SKM-1 treated with dmso at 0.1 percent for 144 hours (cell line): ENCODE results near the gene PGBD1.

ENCODE experiments used
- DNase-seq: peaks from one replicate; lab custom pipeline; 2025; ENCODE audit not compliant: unreplicated experiment; lab: John Stamatoyannopoulos, UW

Gene PGBD1

GRCh38 chr6:28281288-28282064, at the start of gene PGBD1:
Gene PGBD1 (plus strand): TSS chr6:28281572. CDS start chr6:28283814, 2,242 bp downstream.
- peak; percentile 7 for DNase-seq

GRCh38 chr6:28232785-28233184, 48.6 kb upstream of the PGBD1 start:
- DNase-seq, result no peak

GRCh38 chr6:28235912-28236452, 45.4 kb upstream of the PGBD1 start:
- DNase-seq, result peak; percentile 17

GRCh38 chr6:28239636-28240035, 41.7 kb upstream of the PGBD1 start:
- no peak for DNase-seq

GRCh38 chr6:28240471-28240870, 40.9 kb upstream of the PGBD1 start:
- no peak for DNase-seq

GRCh38 chr6:28243946-28244345, 37.4 kb upstream of the PGBD1 start:
- DNase-seq, result no peak

GRCh38 chr6:28245206-28245941, 36.0 kb upstream of the PGBD1 start:
- DNase-seq, result no peak

GRCh38 chr6:28248916-28249315, 32.5 kb upstream of the PGBD1 start:
- no peak for DNase-seq

GRCh38 chr6:28250747-28251146, 30.6 kb upstream of the PGBD1 start:
- DNase-seq, result no peak

- no peak for DNase-seq
Measured at GRCh38 chr6:28251661-28252008, 29.7 kb upstream of the PGBD1 start.

GRCh38 chr6:28252009-28252975, 29.1 kb upstream of the PGBD1 start, which contains the start of gene ZKSCAN4:
Gene ZKSCAN4 (minus strand): TSS chr6:28252269. CDS start chr6:28251980, 289 bp downstream.
- peak; percentile 82 for DNase-seq

GRCh38 chr6:28254121-28254519, 27.3 kb upstream of the PGBD1 start:
- no peak for DNase-seq

GRCh38 chr6:28257042-28257441, 24.3 kb upstream of the PGBD1 start:
- DNase-seq, result no peak

- no peak for DNase-seq
Measured at GRCh38 chr6:28258877-28259777, 22.2 kb upstream of the PGBD1 start, which contains the start of gene NKAPL. Gene NKAPL (plus strand): TSS chr6:28259297. CDS start chr6:28259372, 75 bp downstream.

GRCh38 chr6:28263922-28264321, 17.4 kb upstream of the PGBD1 start:
- DNase-seq, result no peak

GRCh38 chr6:28264834-28265401, 16.5 kb upstream of the PGBD1 start:
- no peak for DNase-seq

- DNase-seq, result no peak
Measured at GRCh38 chr6:28266563-28266961, 14.8 kb upstream of the PGBD1 start.

- peak; percentile 73 for DNase-seq
Measured at GRCh38 chr6:28266962-28267694, 14.2 kb upstream of the PGBD1 start, which contains the start of gene ZSCAN26. Gene ZSCAN26 (plus strand): TSS chr6:28267143. CDS start chr6:28271920, 4,777 bp downstream.

- no peak for DNase-seq
Measured at GRCh38 chr6:28267695-28268059, 13.7 kb upstream of the PGBD1 start.
